Activated CD8-positive, alpha-beta memory T cell treated with anti-CD3 and anti-CD28 coated beads, Interleukin-2, amount 10 ng/mL, durations not matched to agents 7 days and 5 days (primary cell): Measurements from ENCODE around the gene SMCHD1. TPM values are rescaled to one million over a fixed set of nuclear protein-coding genes. Genes with fewer than 3 reads are reported as not detected.

Source experiments
- ATAC-seq: fragments of 150-1000 bp; cut with Tn5 transposase; one replicate; pipeline ENCODE4 v1.10.0; 2021; ENCODE audit warnings: moderate library complexity
- CTCF ChIA-PET: fragments of 350-600 bp; sonication (Branson Sonifier 250); formaldehyde crosslinking; loops from one replicate; lab custom pipeline; 2021; ENCODE audit warnings: antibody characterized with exemption; lab: Charles Lee
- DNase-seq: peaks from one replicate; pipeline ENCODE4 v3.0.0-alpha.2; 2020
- H3K27ac Mint-ChIP-seq: one replicate; pipeline ENCODE4 v1.8.0; 2021; ENCODE audit warnings: mild to moderate bottlenecking, mixed read lengths
- H3K27me3 Mint-ChIP-seq: one replicate; pipeline ENCODE4 v1.8.0; 2021; ENCODE audit warnings: mixed read lengths
- H3K36me3 Mint-ChIP-seq: one replicate; pipeline ENCODE4 v1.8.0; 2021; ENCODE audit warnings: mild to moderate bottlenecking, mixed read lengths
- H3K4me1 Mint-ChIP-seq: one replicate; pipeline ENCODE4 v1.8.0; 2021; ENCODE audit warnings: mixed read lengths
- H3K4me3 Mint-ChIP-seq: one replicate; pipeline ENCODE4 v1.8.0; 2021; ENCODE audit warnings: mild to moderate bottlenecking, moderate library complexity, mixed read lengths
- H3K9me3 Mint-ChIP-seq: one replicate; pipeline ENCODE4 v1.8.0; 2022; ENCODE audit warnings: low read depth, mixed read lengths
- total RNA-seq, 2 experiments: library from RNA; stranded (reverse); gene quantifications; one replicate each; pipeline ENCODE4 v1.2.3, GENCODE V29; 2021

The SMCHD1 gene
- 100 to 1,000 TPM; 129 to 174 TPM for total RNA-seq

DNA sequence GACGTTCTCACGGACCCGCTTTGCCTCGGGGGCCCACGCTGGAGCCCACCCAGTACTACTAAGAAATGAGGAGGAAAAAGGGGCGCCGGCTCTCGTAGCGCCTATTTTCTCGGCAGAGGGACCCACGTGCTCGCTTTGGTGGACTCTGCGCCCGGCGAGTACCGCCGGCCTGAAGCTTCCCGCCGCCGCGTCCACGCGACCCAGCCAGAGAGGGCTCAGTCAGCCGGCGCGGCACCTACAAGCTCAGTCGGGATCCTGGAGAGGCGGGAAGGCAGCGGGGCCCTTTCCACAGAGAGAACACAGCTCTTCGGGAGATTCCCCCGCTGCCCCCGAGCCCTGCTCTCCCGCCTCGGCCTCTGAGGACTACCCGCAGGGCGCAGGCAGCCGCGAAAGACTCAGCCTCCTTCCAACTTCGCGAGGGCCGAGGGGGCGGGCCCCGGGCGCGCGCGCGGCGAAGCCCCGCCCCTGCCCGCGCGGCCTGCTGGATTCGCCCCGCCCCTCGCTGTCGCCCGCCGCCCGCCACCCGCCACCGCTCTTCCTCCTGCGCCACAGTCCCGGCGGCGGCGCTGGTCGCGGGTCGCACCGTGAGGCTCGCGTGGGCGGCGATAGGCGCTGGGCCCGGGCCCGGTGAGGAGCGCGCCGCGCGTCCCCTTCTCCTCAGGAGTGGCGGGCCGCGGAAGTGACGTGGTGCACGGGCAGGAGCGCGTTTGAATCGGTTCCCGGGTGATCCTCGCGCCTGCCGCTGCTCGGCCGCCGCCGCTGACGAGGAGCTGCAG lies at the start of gene SMCHD1:
Gene SMCHD1, plus strand, starts transcription at position 549 of the 776 bp plus-strand sequence. CDS start 350 bp downstream, outside the sequence.
- H3K27ac Mint-ChIP-seq: peak within 1 kb of the TSS; percentile 96
- H3K36me3 Mint-ChIP-seq: peaks cover 23% of the 10 kb centered on the region
- peaks cover 31% of the 10 kb centered on the region for H3K4me1 Mint-ChIP-seq
- H3K9me3 Mint-ChIP-seq: no peaks in the 10 kb centered on the region
- DNase-seq (peak; percentile 90), ATAC-seq (peak; percentile 79)
- H3K4me3 Mint-ChIP-seq: peak within 1 kb of the TSS; percentile 94
- no peaks in the 10 kb centered on the region for H3K27me3 Mint-ChIP-seq
- CTCF ChIA-PET: interaction anchor here (1.0 to 4.7 kb wide), 5 partner anchors 13 to 591 kb away, joined by 3 to 28 read pairs (median 9); partner anchors contain the start of genes METTL4 and NDC80

- Mint-ChIP-seq H3K36me3 (peaks cover 63% of the 10 kb centered on the region), H3K27ac (peak overlapping the region; percentile 88), H3K9me3 (no peaks in the 10 kb centered on the region), H3K4me1 (peaks cover 34% of the 10 kb centered on the region), H3K4me3 (peak overlapping the region; percentile 58), H3K27me3 (no peaks in the 10 kb centered on the region)
- CTCF ChIA-PET: interaction anchor here (0.6 to 1.8 kb wide), 7 partner anchors 13 to 65 kb away, joined by 3 to 11 read pairs (median 3); partner anchors contain the start of gene SMCHD1
- DNase-seq: no peak
- no peak for ATAC-seq
Measured at GRCh38 chr18:2606335-2606734, 49.2 kb upstream of the SMCHD1 start.

- peaks cover 65% of the 10 kb centered on the region for H3K36me3 Mint-ChIP-seq
- H3K27ac Mint-ChIP-seq: no peak overlapping the region
- H3K4me1 Mint-ChIP-seq: peaks cover 22% of the 10 kb centered on the region
Measured at GRCh38 chr18:2609604-2610003, 45.9 kb upstream of the SMCHD1 start.

DNA sequence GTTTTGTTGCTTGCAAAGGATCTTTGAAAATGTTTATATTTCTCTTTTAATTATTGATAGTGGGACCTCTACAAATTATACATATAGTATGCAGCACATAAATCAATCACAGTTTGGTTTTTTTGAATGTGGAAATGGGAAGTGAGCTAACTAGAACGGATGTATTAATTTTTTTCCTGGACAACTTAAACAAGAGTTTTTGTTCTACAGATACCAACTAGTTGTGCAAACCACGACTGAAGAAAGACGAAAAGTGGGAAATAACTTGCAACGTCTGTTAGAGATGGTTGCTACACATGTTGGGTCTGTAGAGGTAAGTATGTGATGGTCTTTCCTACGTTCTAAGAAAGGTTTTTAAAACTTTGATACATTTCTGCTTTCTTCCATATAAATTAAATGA lies 45.0 kb upstream of the SMCHD1 start:
- ATAC-seq (no peak), DNase-seq (no peak)
- CTCF ChIA-PET: no interaction called here
- H3K4me3 Mint-ChIP-seq: no peak overlapping the region
- H3K9me3 Mint-ChIP-seq: no peaks in the 10 kb centered on the region
- H3K36me3 Mint-ChIP-seq: peaks cover 69% of the 10 kb centered on the region
- no peak overlapping the region for H3K27ac Mint-ChIP-seq
- peaks cover 13% of the 10 kb centered on the region for H3K4me1 Mint-ChIP-seq
- no peaks in the 10 kb centered on the region for H3K27me3 Mint-ChIP-seq

More at GRCh38 chr18:2609604-2610003, 45.9 kb upstream of the SMCHD1 start:
- Mint-ChIP-seq H3K9me3 (no peaks in the 10 kb centered on the region), H3K27me3 (no peaks in the 10 kb centered on the region), H3K4me3 (no peak overlapping the region)
- no peak for DNase-seq
- CTCF ChIA-PET: no interaction called here
- no peak for ATAC-seq

- Mint-ChIP-seq H3K9me3 (no peaks in the 10 kb centered on the region), H3K4me1 (peaks cover 2% of the 10 kb centered on the region), H3K27me3 (no peaks in the 10 kb centered on the region), H3K36me3 (peaks cover 76% of the 10 kb centered on the region), H3K27ac (no peak overlapping the region), H3K4me3 (no peak overlapping the region)
- ATAC-seq (no peak), DNase-seq (no peak)
- CTCF ChIA-PET: no interaction called here
Measured at GRCh38 chr18:2612996-2613395, 42.5 kb upstream of the SMCHD1 start.

GRCh38 chr18:2617401-2617998 lies 38.0 kb upstream of the SMCHD1 start:
- H3K27ac Mint-ChIP-seq: peak overlapping the region; percentile 45
- H3K9me3 Mint-ChIP-seq: no peaks in the 10 kb centered on the region
- CTCF ChIA-PET: interaction anchor here (1.3 kb wide), 1 partner anchor 19 kb away, joined by 3 read pairs; no protein-coding TSS in a partner anchor
- H3K27me3 Mint-ChIP-seq: no peaks in the 10 kb centered on the region
- H3K4me3 Mint-ChIP-seq: no peak overlapping the region
- no peaks in the 10 kb centered on the region for H3K4me1 Mint-ChIP-seq
- DNase-seq (no peak), ATAC-seq (no peak)
- peaks cover 44% of the 10 kb centered on the region for H3K36me3 Mint-ChIP-seq

DNA sequence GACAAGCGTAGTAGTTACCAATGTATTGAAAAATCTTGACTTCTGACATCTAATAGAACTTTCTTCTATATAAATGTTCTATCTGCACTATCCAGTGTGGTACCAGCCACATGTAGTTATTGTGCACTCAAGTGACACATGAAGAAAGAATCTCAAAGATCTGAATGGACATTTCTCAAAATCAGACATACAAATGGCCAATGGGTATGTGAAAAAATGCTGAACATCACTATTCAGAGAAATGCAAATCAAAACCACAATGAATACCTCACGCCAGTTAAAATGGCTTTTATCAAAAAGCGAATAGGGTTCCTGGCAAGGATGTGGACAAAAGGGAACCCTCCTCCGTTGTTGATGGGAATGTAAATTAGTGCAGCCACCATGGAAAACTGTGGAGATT lies 37.5 kb upstream of the SMCHD1 start:
- no peaks in the 10 kb centered on the region for H3K27me3 Mint-ChIP-seq
- ATAC-seq: no peak
- no peak overlapping the region for H3K27ac Mint-ChIP-seq
- CTCF ChIA-PET: no interaction called here
- no peaks in the 10 kb centered on the region for H3K4me1 Mint-ChIP-seq
- no peaks in the 10 kb centered on the region for H3K9me3 Mint-ChIP-seq
- H3K36me3 Mint-ChIP-seq: peaks cover 41% of the 10 kb centered on the region
- no peak overlapping the region for H3K4me3 Mint-ChIP-seq
- no peak for DNase-seq

DNA sequence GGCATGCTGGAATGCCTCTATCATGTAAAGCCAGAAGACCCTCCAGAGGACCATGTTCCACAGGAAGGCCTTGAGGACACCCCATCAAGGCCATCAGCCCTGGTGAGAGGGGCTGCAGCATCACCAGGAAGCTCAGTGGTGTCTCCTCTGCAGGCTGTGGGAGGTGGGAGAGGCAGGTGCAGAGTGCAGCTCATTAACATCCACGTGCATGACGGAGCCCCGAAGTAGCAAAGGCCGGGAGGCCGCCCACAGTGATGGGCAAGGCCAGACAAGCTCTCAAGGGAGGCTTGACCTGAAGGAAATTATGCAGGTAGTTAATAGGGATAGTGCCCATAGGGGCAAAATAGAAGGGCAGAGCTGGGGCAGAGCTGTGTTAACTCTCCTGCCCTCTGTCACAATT lies 30.3 kb upstream of the SMCHD1 start:
- Mint-ChIP-seq H3K4me1 (peaks cover 24% of the 10 kb centered on the region), H3K9me3 (no peaks in the 10 kb centered on the region), H3K27me3 (no peaks in the 10 kb centered on the region), H3K27ac (no peak overlapping the region), H3K36me3 (peaks cover 3% of the 10 kb centered on the region), H3K4me3 (no peak overlapping the region)
- CTCF ChIA-PET: interaction anchor here (0.6 to 1.2 kb wide), 3 partner anchors 8 to 29 kb away, joined by 3 read pairs; no protein-coding TSS in a partner anchor
- DNase-seq (no peak), ATAC-seq (no peak)

- H3K9me3 Mint-ChIP-seq: no peaks in the 10 kb centered on the region
- peaks cover 5% of the 10 kb centered on the region for H3K36me3 Mint-ChIP-seq
- H3K4me1 Mint-ChIP-seq: peaks cover 24% of the 10 kb centered on the region
- no peaks in the 10 kb centered on the region for H3K27me3 Mint-ChIP-seq
- no peak overlapping the region for H3K4me3 Mint-ChIP-seq
- ATAC-seq: peak; percentile 97
- DNase-seq: peak; percentile 64
- peak overlapping the region; percentile 54 for H3K27ac Mint-ChIP-seq
- CTCF ChIA-PET: interaction anchor here (1.4 kb wide), 2 partner anchors 14 to 38 kb away, joined by 3 to 4 read pairs; no protein-coding TSS in a partner anchor
Measured at GRCh38 chr18:2627821-2628276, 27.7 kb upstream of the SMCHD1 start.

DNA sequence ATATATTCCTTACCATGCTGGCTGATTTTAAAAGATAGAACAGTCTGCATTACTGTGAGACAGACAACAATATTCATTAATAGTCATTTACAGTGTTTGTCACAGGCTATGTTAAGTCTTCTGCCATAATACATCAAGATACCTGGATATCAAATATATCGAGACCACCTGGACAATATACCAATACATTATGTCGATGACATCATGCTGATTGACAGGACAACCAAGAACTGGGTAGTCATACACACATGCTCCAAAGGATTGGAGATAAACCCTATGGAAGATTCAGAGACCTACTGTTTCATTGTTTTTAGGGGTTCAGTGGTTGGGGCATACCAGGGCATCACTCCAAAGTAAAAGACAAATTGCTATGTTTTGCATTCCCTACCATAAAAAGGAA lies 26.5 kb upstream of the SMCHD1 start:
- peaks cover 24% of the 10 kb centered on the region for H3K4me1 Mint-ChIP-seq
- no peak for DNase-seq
- CTCF ChIA-PET: no interaction called here

DNA sequence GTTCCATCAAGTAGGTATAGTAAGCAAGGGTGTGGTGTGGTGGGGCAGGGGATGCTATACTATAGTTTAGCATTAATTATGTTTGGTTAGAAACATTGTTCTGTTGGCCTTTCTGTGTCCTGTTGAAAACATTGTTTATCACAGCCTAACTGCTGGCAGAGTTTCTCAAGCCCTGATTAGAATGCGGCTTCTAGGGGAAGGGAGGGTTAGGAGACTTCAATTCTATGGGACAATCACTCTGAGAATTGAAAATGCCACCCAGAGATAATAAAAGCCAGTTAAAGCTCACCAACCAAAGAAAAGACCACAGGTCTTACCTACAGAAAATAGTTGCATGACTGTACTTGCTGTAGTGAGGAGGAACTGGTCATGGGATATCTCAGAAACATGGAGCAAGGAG lies 19.9 kb upstream of the SMCHD1 start:
- Mint-ChIP-seq H3K27ac (peak overlapping the region; percentile 100), H3K4me1 (peaks cover 58% of the 10 kb centered on the region), H3K4me3 (no peak overlapping the region), H3K9me3 (peaks cover 3% of the 10 kb centered on the region), H3K27me3 (no peaks in the 10 kb centered on the region), H3K36me3 (peaks cover 21% of the 10 kb centered on the region)
- DNase-seq: no peak
- no peak for ATAC-seq
- CTCF ChIA-PET: interaction anchor here (0.7 to 3.0 kb wide), 6 partner anchors 22 to 64 kb away, joined by 4 to 28 read pairs (median 7); partner anchors contain the start of genes METTL4, NDC80 and SMCHD1

More for the DNA sequence above, 26.5 kb upstream of the SMCHD1 start:
- Mint-ChIP-seq H3K27me3 (no peaks in the 10 kb centered on the region), H3K27ac (no peak overlapping the region), H3K36me3 (peaks cover 8% of the 10 kb centered on the region), H3K9me3 (peaks cover under 1% of the 10 kb centered on the region), H3K4me3 (no peak overlapping the region)
- ATAC-seq: no peak

GRCh38 chr18:2636126-2636631 lies 19.3 kb upstream of the SMCHD1 start:
- Mint-ChIP-seq H3K27ac (peak overlapping the region; percentile 100), H3K27me3 (no peaks in the 10 kb centered on the region), H3K4me3 (peak overlapping the region; percentile 69), H3K36me3 (peaks cover 20% of the 10 kb centered on the region), H3K4me1 (peaks cover 62% of the 10 kb centered on the region), H3K9me3 (peaks cover 3% of the 10 kb centered on the region)
- no peak for DNase-seq
- ATAC-seq: no peak
- CTCF ChIA-PET: interaction anchor here (0.8 to 3.0 kb wide), 11 partner anchors 9 to 65 kb away, joined by 3 to 28 read pairs (median 5); partner anchors contain the start of genes METTL4, NDC80 and SMCHD1

GRCh38 chr18:2641638-2642037 lies 13.9 kb upstream of the SMCHD1 start:
- DNase-seq: no peak
- Mint-ChIP-seq H3K27ac (no peak overlapping the region), H3K36me3 (peaks cover 11% of the 10 kb centered on the region), H3K4me3 (peak overlapping the region; percentile 67), H3K4me1 (peaks cover 47% of the 10 kb centered on the region), H3K9me3 (no peaks in the 10 kb centered on the region), H3K27me3 (no peaks in the 10 kb centered on the region)
- CTCF ChIA-PET: interaction anchor here (1.0 to 3.4 kb wide), 5 partner anchors 12 to 47 kb away, joined by 3 to 20 read pairs (median 4); partner anchors contain the start of gene SMCHD1
- peak; percentile 68 for ATAC-seq
